Erythroblast (primary cell): Measurements from ENCODE around the gene EIF5B.

Source experiments
- GATA1 ChIP-seq: IDR thresholded peaks from 2 replicates; pipeline ENCODE4 v1.6.1; 2011; ENCODE audit warnings: low read depth, mild to moderate bottlenecking, control low read depth, low read length, moderate library complexity
- POLR2A ChIP-seq: IDR thresholded peaks from 2 replicates; pipeline ENCODE4 v1.6.1; 2011; ENCODE audit warnings: mild to moderate bottlenecking, low read length

DNA sequence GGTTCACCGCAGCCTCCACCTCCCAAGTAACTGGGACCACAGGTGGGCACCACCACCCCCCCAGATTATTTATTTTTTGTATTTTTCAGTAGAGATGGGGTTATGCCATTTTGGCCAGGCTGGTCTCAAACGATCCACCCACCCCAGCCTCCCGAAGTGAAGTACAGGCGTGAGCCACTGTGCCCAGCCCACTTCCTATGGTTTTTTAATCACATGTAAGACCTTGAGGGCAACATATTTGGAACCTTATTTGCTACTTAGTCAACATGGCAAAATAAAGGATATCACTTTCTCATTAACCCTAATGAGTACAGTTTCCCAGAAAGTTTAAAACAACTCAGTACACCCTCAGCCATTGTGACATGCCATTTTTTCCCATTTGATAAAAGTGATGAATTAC, 64.7 kb downstream of the EIF5B start:
- TF ChIP-seq POLR2A (no peak), GATA1 (no peak)
